Natural killer cell treated with Interleukin-12 subunit alpha and Interleukin-12 subunit beta and Interleukin-15 and Interleukin-18, amount 100 ng/mL, for 72 hours (primary cell): ENCODE results near the gene KIF21A. TPM values are rescaled to one million over a fixed set of nuclear protein-coding genes. Genes with fewer than 3 reads are reported as not detected.

ENCODE experiments used
- ATAC-seq, 2 donors: fragments of 150-1000 bp; cut with Tn5 transposase in 1 of 2; sonication (Bioruptor Pico), chemical (Tn5 transposase) in 1 of 2; 2 replicates each; pipeline ENCODE4 v1.10.0; 2021
- DNase-seq: peaks from one replicate; pipeline ENCODE4 v3.0.0; 2022; ENCODE audit warnings: low spot score
- H3K27ac Mint-ChIP-seq, 2 donors: 1 replicate in 1 of 2; 2 replicates in 1 of 2; pipeline ENCODE4 v1.8.0; 2022; ENCODE audit warnings: mixed read lengths in 2 of 2, mild to moderate bottlenecking in 1 of 2, moderate library complexity in 1 of 2
- H3K27me3 Mint-ChIP-seq, 2 donors: 1 replicate in 1 of 2; 2 replicates in 1 of 2; pipeline ENCODE4 v1.8.0; 2022; ENCODE audit warnings: mixed read lengths in 2 of 2
- H3K36me3 Mint-ChIP-seq: one replicate; pipeline ENCODE4 v1.8.0; 2022; ENCODE audit warnings: mixed read lengths
- H3K4me1 Mint-ChIP-seq, 2 donors: 1 replicate in 1 of 2; 2 replicates in 1 of 2; pipeline ENCODE4 v1.8.0; 2022; ENCODE audit warnings: low read depth in 2 of 2, mixed read lengths in 2 of 2, mild to moderate bottlenecking in 1 of 2
- H3K4me3 Mint-ChIP-seq: one replicate; pipeline ENCODE4 v1.8.0; 2022; ENCODE audit warnings: mixed read lengths
- H3K9me3 Mint-ChIP-seq: 2 replicates; pipeline ENCODE4 v1.8.0; 2022; ENCODE audit warnings: mixed read lengths
- total RNA-seq, 2 donors: library from RNA; stranded (reverse); gene quantifications; one replicate each; pipeline ENCODE4 v1.2.3, GENCODE V29; 2022

KIF21A gene
- total RNA-seq, 2 donors from 2014 or later: 20.3 to 34.6 TPM

DNA sequence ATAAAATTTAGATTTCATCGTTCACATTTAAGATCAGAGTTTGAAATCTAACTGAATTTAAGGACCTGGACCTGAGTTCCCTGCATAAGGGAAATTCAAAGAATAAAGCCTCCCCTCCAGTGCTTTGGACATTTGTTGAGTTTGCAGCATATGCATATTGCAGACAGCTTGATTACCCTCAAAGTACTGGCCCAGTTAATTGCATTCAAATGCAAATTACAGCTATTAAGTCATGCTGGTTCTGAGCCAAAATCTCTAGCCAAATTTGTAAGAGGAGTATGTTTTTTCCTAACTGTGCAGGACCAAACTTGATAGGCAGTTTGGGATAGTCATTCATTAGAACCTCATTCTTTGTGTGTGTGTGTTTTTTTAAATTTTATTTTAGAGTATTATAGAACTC lies 9.1 kb upstream of the KIF21A start:
- Mint-ChIP-seq H3K9me3 (no peaks in the 10 kb centered on the region), H3K27me3 (peaks cover 10 to 13% of the 10 kb centered on the region in 2 donors), H3K4me1 (no peaks in the 10 kb centered on the region), H3K36me3 (no peaks in the 10 kb centered on the region), H3K4me3 (no peak overlapping the region), H3K27ac (no peak overlapping the region)
- ATAC-seq (no peak), DNase-seq (no peak)

DNA sequence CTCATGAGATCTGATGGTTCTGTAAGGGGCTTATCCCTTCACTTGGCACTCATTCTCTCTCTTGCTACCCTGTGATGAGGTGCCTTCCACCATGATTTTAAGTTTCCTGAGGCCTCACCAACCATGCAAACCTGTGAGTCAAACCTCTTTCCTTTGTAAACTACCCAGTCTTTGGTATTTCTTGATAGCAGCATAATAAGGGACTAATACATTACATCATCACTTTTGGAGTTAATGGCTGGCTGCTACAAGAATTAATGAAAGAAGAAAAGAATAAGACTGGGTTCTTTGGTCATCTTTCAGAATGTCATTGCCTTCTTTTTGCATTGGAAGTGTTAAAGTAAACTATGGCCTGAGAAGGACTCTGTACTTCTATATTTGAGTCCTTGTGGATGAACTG lies 5.1 kb upstream of the KIF21A start:
- Mint-ChIP-seq H3K9me3 (no peaks in the 10 kb centered on the region), H3K4me1 (peaks cover 4 to 5% of the 10 kb centered on the region in 2 donors), H3K27me3 (peaks cover 7 to 10% of the 10 kb centered on the region in 2 donors), H3K27ac (no peak overlapping the region), H3K4me3 (no peak overlapping the region), H3K36me3 (no peaks in the 10 kb centered on the region)
- ATAC-seq: no peak
- DNase-seq: no peak

DNA sequence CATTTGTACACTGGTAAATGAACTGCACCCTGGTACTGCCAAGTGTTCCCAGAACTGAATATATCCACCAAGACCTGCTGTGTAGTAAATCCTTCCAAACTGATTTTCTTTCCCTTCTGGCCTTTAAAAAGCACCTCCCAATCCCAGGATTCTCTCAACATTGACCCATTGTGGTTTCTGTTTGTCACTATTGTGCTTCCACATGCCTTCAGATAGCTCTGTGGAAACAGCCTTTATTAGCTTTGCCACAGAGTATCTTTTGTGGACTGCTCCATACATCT lies 949 bp upstream of the KIF21A start:
- Mint-ChIP-seq H3K27me3 (peaks cover 0 to 3% of the 10 kb centered on the region in 2 donors), H3K4me1 (peaks cover 19 to 23% of the 10 kb centered on the region in 2 donors), H3K36me3 (peaks cover 4% of the 10 kb centered on the region), H3K9me3 (no peaks in the 10 kb centered on the region), H3K4me3 (peak overlapping the region; percentile 83), H3K27ac (peak overlapping the region; percentile 43 to 67)
- ATAC-seq: no peak
- DNase-seq: no peak

DNA sequence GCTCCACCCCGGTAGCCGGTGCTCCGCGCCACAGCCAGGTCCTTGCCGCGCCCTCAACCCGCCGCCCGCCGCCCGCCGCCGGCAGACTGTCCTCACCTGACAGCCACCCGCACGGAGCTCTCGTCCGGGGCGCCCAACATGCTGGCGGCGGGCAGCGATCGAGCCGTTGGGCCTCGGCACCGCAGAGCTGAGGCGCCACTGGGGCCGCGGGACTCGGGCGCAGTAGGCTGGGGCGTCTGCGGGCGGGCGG lies 164 bp downstream of the KIF21A start:
- ATAC-seq (no peak), DNase-seq (no peak)
- Mint-ChIP-seq H3K27ac (peak overlapping the region; percentile 83 to 84), H3K27me3 (peaks cover 0 to 3% of the 10 kb centered on the region in 2 donors), H3K4me1 (peaks cover 19 to 23% of the 10 kb centered on the region in 2 donors), H3K9me3 (no peaks in the 10 kb centered on the region), H3K4me3 (peak overlapping the region; percentile 96), H3K36me3 (peaks cover 4% of the 10 kb centered on the region)

DNA sequence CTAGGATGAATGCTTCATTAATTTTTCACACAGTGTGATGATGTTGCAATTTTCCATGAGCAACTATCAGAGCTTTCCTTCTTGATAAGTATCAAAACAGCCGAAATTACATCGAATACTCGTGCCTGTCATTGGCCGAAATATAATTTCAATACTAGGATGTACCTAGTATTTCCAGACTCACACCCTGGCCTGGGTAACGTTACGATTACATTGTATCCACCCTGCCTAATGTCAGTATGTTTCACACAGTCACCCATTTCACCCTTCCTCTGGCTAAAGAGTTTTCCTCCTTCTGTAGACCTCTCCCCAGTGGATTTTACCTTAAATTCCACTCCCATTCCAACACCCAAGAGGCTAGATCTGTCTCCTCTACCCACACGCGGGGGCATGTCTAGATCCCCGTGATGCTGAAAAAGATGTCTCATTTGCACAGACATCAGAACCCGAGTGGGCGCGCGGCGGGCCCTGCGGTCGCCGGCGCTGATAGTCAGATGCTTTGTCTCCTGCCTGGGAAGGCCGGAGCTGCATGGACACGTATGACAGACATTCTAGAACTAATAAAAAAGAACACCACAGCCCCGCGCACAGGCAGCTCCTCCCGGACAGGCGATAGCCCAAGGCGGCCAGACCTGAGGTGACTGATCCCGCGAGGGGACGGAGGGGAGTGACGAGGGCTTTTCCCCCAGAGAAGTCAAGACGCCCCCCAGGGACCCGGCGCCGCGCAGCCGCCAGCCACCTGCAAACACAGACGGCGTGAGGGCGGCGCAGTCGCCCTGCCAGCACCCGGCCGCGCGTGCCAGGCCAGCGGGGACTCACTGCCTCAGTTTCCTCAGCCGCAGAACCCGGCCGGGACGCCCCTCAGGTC lies 723 bp downstream of the KIF21A start:
- H3K36me3 Mint-ChIP-seq: peaks cover 4% of the 10 kb centered on the region
- peak; percentile 62 for DNase-seq

DNA sequence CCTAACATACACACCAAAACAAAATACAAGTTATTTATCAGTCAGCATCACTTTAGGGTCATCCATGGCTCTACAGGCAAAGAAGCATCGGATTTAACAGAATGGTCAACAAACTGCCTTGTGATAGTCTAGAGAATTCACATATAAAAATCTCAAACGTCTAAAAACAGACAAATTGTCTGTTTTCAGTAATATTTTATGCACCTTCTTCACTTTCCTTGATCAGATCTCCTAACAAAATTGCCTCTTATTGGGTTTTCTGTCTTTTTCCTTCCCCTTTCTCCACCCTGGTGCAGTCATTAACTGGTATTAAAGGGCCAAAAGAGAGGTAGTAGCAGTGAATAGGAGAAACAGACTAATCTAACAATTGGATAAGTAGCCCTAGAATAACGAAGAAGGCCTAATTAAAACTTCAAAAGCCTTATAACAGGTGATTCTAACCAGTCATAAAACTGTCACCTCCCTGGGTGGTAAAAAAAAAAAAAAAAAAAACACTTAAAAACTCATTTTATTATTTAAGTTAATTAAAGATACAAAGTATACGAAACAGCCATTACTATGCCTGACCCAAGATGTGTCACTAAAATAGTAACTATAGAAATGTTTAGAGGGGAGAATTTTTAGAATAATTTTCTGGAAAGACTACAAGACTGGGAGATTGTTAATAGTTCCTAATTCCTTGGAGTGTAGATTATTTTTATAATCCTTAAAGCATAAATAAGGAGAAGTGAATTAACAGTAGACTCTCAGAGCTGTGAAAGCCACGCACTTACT lies 1.5 kb downstream of the KIF21A start:
- peaks cover 19 to 23% of the 10 kb centered on the region in 2 donors for H3K4me1 Mint-ChIP-seq
- H3K36me3 Mint-ChIP-seq: peaks cover 4% of the 10 kb centered on the region
- ATAC-seq (no peak), DNase-seq (no peak)
- H3K9me3 Mint-ChIP-seq: no peaks in the 10 kb centered on the region
- H3K27me3 Mint-ChIP-seq: peaks cover 0 to 3% of the 10 kb centered on the region in 2 donors
- H3K4me3 Mint-ChIP-seq: peak overlapping the region; percentile 96
- peak overlapping the region; percentile 83 to 84 for H3K27ac Mint-ChIP-seq

More for the DNA sequence above, 723 bp downstream of the KIF21A start:
- ATAC-seq: peak in 1 of 2 donors; percentile 7
- peaks cover 19 to 23% of the 10 kb centered on the region in 2 donors for H3K4me1 Mint-ChIP-seq
- H3K27ac Mint-ChIP-seq: peak overlapping the region; percentile 83 to 84
- H3K9me3 Mint-ChIP-seq: no peaks in the 10 kb centered on the region
- peak overlapping the region; percentile 96 for H3K4me3 Mint-ChIP-seq
- H3K27me3 Mint-ChIP-seq: peaks cover 0 to 3% of the 10 kb centered on the region in 2 donors

DNA sequence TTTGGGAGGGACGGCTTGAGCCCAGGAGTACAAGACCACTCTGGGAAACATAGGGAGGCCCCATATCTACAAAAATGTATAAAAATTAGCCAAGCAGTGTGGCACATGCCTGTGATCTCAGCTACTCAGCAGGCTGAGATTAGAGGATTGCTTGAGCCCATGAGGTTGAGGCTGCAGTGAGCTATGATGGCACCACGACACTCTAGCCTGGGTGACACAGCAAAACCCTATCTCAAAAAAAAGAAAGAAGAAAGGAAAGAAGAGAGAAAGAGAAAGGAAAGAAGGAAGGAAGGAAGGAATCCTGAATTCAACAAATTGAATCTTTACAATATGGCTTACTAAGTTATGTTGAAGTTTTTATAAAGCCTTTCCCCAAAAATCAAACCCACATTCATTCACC lies 2.1 kb downstream of the KIF21A start:
- H3K9me3 Mint-ChIP-seq: no peaks in the 10 kb centered on the region
- no peak for ATAC-seq
- no peak for DNase-seq
- peaks cover 0 to 3% of the 10 kb centered on the region in 2 donors for H3K27me3 Mint-ChIP-seq
- H3K36me3 Mint-ChIP-seq: peaks cover 4% of the 10 kb centered on the region
- H3K27ac Mint-ChIP-seq: peak overlapping the region in 1 of 2 donors; percentile 47
- peak overlapping the region; percentile 96 for H3K4me3 Mint-ChIP-seq
- H3K4me1 Mint-ChIP-seq: peaks cover 19 to 23% of the 10 kb centered on the region in 2 donors

DNA sequence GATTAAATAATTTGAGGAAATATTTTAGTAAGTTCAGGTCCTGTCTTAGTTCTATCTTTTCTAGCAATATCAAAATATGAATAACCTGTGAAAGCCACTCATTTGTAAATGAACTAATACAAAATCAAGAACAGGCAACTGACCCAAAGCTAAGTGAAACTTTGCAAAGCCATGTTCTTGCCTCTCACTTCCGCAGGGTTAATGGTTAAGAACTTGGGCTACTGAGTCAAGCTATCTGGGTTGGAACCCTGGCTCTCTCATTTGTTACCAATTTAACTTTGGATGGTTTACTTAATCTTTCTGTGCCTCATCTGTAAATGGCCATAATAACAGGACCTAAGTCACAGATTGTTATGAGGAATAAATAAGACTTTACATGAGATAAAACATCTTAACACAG lies 2.8 kb downstream of the KIF21A start:
- Mint-ChIP-seq H3K27me3 (peaks cover 0 to 3% of the 10 kb centered on the region in 2 donors), H3K27ac (no peak overlapping the region), H3K4me1 (peaks cover 19 to 23% of the 10 kb centered on the region in 2 donors), H3K9me3 (no peaks in the 10 kb centered on the region), H3K4me3 (no peak overlapping the region), H3K36me3 (peaks cover 4% of the 10 kb centered on the region)
- no peak for ATAC-seq
- no peak for DNase-seq

DNA sequence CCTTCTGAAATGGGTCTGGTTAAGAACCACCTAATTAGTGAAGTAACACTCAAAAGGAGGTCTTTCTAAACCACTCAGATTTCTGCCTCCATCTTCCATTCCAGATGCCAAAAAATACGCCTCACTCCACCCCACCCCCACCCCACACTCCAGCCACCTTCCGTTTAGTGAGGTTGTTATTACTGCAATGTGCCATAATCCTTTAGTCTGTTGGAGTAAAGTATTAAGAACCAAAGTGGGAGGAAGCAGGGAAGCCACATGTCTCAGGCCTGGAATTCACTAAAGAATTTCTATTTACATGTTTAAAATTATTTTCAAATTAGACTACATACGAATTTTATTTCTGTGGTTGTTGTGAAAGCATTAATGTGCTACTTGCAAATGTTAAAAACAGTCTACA lies 7.4 kb downstream of the KIF21A start:
- Mint-ChIP-seq H3K27me3 (no peaks in the 10 kb centered on the region), H3K27ac (no peak overlapping the region), H3K36me3 (no peaks in the 10 kb centered on the region), H3K4me3 (no peak overlapping the region), H3K9me3 (no peaks in the 10 kb centered on the region), H3K4me1 (peaks cover under 1 to 2% of the 10 kb centered on the region in 2 donors)
- ATAC-seq (no peak), DNase-seq (no peak)

DNA sequence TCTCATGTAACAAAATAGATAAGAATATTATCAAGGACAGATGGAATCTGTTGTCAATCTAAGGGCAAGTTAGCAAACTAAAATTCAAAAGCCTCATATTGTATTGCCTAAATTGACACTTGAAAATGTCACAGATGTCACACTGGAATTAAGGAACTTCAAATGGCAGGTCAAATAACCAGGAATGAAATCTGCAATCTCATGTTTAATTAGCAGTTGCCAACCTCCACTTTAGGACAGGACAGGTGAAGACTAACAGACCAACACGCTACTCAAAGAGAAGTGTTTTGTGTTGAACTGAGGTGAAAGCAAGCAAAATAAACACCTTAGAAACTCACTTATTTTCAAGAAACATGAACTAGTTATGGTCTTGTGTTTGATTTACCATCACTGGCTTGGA lies 11.1 kb downstream of the KIF21A start:
- H3K4me3 Mint-ChIP-seq: no peak overlapping the region
- H3K27me3 Mint-ChIP-seq: no peaks in the 10 kb centered on the region
- H3K36me3 Mint-ChIP-seq: no peaks in the 10 kb centered on the region
- DNase-seq: no peak
- no peaks in the 10 kb centered on the region for H3K9me3 Mint-ChIP-seq
- H3K27ac Mint-ChIP-seq: no peak overlapping the region
- peaks cover 10% of the 10 kb centered on the region in 2 donors for H3K4me1 Mint-ChIP-seq
- ATAC-seq: no peak

DNA sequence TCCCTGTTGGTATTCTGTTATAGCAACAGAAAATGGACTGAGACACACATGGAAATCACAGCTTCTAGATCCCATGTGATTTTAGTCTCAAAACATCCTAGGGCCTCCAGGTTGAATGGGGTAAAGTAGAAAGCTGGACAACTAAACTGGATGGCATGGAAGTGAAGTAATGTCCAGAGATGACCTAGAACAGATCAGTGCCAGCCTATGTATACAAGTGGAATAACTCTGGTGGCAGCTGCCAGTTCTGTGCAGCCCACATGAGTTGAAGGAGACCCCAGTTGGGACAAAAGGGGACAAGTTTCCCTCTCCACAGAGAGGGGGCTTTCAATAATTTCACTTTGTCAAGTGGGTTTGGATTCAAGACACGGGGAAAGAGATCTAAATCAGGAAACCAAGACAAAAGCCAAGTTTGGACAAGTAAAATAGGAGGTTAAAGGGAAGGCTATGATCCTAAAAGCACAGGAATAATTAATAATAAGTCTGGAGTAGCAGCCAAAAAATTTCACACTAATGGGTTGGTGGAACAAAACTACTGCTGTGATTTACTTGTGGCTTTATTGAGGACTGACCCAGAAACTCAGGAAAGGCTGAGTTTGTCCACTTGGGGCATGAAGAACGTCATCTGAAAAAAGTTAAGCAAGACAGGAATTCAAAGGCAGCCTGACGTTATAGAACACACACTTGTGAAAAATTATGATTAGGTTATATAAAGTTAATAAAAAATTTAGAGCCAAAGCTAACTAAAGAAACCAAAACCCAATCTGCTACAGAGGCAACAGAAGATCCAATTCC lies 11.7 kb downstream of the KIF21A start:
- H3K27ac Mint-ChIP-seq: no peak overlapping the region
- no peak for DNase-seq
- H3K4me1 Mint-ChIP-seq: peaks cover 10 to 11% of the 10 kb centered on the region in 2 donors
- no peak for ATAC-seq
- H3K36me3 Mint-ChIP-seq: no peaks in the 10 kb centered on the region
- no peaks in the 10 kb centered on the region for H3K27me3 Mint-ChIP-seq
- no peak overlapping the region for H3K4me3 Mint-ChIP-seq
- H3K9me3 Mint-ChIP-seq: no peaks in the 10 kb centered on the region

DNA sequence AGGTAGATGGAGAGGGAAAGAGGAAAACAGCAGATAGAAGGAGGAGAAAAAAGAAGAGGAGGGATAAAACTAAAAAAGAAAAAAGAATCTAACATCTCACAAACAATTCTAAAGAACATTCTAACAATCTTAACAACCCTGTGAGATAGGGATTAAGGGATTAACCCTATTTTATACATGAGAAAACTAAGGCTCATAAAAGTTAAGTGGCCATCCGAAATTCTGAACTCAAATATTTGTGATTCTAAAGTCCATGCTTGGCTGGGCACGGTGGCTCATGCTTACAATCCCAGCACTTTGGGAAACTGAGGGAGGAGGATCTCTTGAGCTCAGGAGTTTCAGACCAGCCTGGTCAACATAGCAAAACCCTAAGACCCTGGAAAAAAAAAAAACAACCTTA lies 13.1 kb downstream of the KIF21A start:
- ATAC-seq (no peak), DNase-seq (no peak)
- H3K4me3 Mint-ChIP-seq: no peak overlapping the region
- H3K27ac Mint-ChIP-seq: no peak overlapping the region
- no peaks in the 10 kb centered on the region for H3K27me3 Mint-ChIP-seq
- peaks cover 10 to 13% of the 10 kb centered on the region in 2 donors for H3K4me1 Mint-ChIP-seq
- H3K36me3 Mint-ChIP-seq: no peaks in the 10 kb centered on the region
- H3K9me3 Mint-ChIP-seq: no peaks in the 10 kb centered on the region

DNA sequence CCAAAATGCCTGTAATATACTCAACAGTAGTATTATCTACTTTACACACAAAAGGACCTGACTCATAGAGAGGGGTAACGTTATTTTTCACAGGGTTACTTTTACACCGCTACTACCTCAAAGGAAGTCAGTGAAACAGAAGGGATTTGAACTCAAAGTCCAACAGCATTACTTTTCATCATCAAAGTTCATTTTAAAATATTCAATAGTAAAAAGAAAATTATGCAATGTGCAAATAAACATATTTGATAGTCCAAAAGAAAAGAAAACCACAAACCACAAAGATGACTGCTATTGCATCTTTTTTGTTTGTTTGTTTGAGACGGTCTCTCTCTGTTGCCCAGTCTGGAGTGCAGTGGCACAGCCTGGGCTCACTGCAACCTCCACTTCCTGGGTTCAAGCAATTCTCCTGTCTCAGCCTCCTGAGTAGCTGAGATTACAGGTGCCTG lies 15.5 kb downstream of the KIF21A start:
- ATAC-seq: peak in 1 of 2 donors; percentile 49
- H3K4me1 Mint-ChIP-seq: peaks cover 10 to 13% of the 10 kb centered on the region in 2 donors
- H3K36me3 Mint-ChIP-seq: no peaks in the 10 kb centered on the region
- no peak overlapping the region for H3K4me3 Mint-ChIP-seq
- H3K27me3 Mint-ChIP-seq: no peaks in the 10 kb centered on the region
- no peak for DNase-seq
- H3K9me3 Mint-ChIP-seq: no peaks in the 10 kb centered on the region
- H3K27ac Mint-ChIP-seq: no peak overlapping the region
